Activated CD4-positive, CD25-positive, alpha-beta regulatory T cell (primary cell): Measurements from ENCODE around the gene BBS1.
"Not testable (repeated sequence)": the region's sequence is repeated elsewhere in the genome, so short reads cannot be mapped to it uniquely, and the experiment has no call there.

Experiments used
- DNase-seq, 4 experiments: peaks; one replicate each; lab custom pipeline; 2025; lab: John Stamatoyannopoulos, UW

BBS1 gene

GRCh38 chr11:66524304-66525040, 14.0 kb downstream of the BBS1 start:
- no peak for DNase-seq

- DNase-seq = no peak
These were observed 18.6 kb downstream of the BBS1 start for GRCh38 chr11:66529069-66529468.

- no peak for DNase-seq
These were observed 19.2 kb downstream of the BBS1 start for GRCh38 chr11:66529655-66530054.

- no peak for DNase-seq
These were observed 20.7 kb downstream of the BBS1 start for GRCh38 chr11:66530927-66531709.

GRCh38 chr11:66531841-66532240, 21.4 kb downstream of the BBS1 start:
- no peak for DNase-seq

GRCh38 chr11:66532784-66533183, 22.3 kb downstream of the BBS1 start:
- DNase-seq = no peak

- DNase-seq = no peak
These were observed 28.9 kb downstream of the BBS1 start for GRCh38 chr11:66539170-66539869.

- no peak for DNase-seq
These were observed 29.4 kb downstream of the BBS1 start for GRCh38 chr11:66539870-66540213.

GRCh38 chr11:66540598-66540997, 30.2 kb downstream of the BBS1 start:
- DNase-seq = not testable (repeated sequence)

- no peak for DNase-seq
These were observed 31.5 kb downstream of the BBS1 start for GRCh38 chr11:66541892-66542291.

GRCh38 chr11:66542362-66542761, 31.9 kb downstream of the BBS1 start:
- no peak for DNase-seq

GRCh38 chr11:66543263-66544107, 33.0 kb downstream of the BBS1 start:
- DNase-seq = peak in 3 of 4 experiments; percentile 13 to 57 (median 54)

GRCh38 chr11:66544952-66545351, 34.5 kb downstream of the BBS1 start:
- DNase-seq = not testable (repeated sequence)

GRCh38 chr11:66545701-66546367, 35.4 kb downstream of the BBS1 start, which contains the start of gene ZDHHC24:
Gene ZDHHC24, minus strand, starts transcription at chr11:66546048. Its CDS starts 45 bp downstream, at chr11:66546003.
- peak; percentile 45 to 79 (median 68) for DNase-seq

GRCh38 chr11:66546368-66546965, 36.0 kb downstream of the BBS1 start, which contains the start of gene ACTN3:
Gene ACTN3, plus strand, starts transcription at chr11:66546903. Its CDS starts 35 bp downstream, at chr11:66546938.
- no peak for DNase-seq

GRCh38 chr11:66546966-66547661, 36.7 kb downstream of the BBS1 start:
- DNase-seq = no peak

- no peak for DNase-seq
These were observed 37.2 kb downstream of the BBS1 start for GRCh38 chr11:66547662-66548009.

- DNase-seq = no peak
These were observed 37.6 kb downstream of the BBS1 start for GRCh38 chr11:66548041-66548440.

GRCh38 chr11:66548774-66549630, 38.6 kb downstream of the BBS1 start:
- DNase-seq = no peak
